A549 treated with AZD9567 at 1 μM for 4 hours (cell line): ENCODE data around the gene PIK3R3. TPM values are rescaled to one million over a fixed set of nuclear protein-coding genes. Genes with fewer than 3 reads are reported as not detected.

ENCODE experiments used
- total RNA-seq: library from RNA; stranded (reverse); fragments of 200-300 nt; extraction: Qiagen RNA extraction; gene quantifications from 5 replicates; pipeline ENCODE4 v1.2.3, GENCODE V29; 2022; ENCODE audit not compliant: insufficient read depth

PIK3R3 gene
- total RNA-seq, result 1.1 to 3.2 TPM (median 1.4 TPM) in 5 replicates

DNA sequence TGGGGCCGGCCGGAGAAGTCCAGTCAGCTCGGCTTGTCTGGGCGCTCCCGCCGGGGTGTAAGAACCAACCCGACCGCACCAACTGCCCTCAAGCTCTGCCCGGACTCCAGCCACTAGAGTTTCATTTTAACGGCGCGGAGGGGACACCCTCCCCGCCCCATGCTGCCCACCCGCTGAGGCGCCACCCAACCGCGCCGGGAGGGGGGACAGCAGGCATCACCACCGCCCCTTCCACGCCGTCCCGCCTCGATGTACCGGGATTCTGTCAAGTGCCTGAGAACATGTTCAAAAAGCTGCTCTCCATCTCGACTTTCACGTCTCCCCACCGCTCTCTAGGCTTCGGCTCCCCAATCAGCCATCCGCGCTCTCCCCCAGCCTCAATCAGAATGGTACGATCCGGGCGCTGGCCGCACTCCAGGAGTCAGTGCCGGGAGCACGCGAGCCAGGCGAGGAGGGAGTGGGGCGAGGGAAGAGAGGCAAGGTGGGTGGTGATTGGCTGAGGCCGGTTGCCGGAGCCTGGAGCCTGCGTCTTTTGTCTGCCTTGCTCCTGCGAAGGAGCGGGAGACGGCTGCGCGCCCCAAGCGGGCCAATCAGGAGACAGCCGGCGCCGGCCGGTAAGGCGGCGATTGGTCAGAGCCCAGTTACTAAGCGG lies at the start of gene PIK3R3:
Gene PIK3R3 (minus strand): TSS at position 101 of the 652 bp plus-strand sequence. CDS start 677 bp downstream, outside the sequence.

DNA sequence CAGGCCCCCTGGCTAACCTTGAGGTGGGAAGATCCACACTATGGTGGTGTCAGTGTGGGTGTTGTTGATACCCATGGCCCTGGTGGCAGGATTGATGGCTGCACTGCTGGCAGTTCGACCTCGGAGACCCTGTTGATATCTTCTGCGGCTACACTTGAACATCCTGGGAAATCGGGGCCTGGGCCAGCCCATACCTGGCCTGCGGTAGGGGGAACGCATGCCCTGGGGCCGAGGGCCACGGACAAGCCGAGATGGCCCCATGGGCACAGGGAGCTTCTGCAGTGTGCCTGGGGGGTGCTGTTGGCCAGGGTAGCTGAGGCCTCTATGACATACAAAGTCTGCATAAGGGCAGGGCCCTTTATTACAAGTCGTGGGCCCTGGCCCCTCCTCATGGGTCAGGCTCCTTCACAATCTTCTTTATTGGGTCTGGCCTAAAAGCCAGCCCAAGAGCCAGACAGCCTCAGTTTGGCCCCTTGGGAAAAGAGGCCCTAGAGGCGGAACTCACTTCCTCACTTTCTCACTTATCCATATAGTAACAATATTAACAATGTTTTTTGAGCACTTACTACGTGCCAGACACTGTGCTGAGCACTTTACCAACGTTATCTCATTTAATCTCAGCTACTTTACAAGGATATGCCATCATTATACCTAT lies 43.9 kb upstream of the PIK3R3 start, which contains the start of gene P3R3URF:
Gene P3R3URF (minus strand): TSS at position 278 of the 655 bp plus-strand sequence. CDS start 17 bp downstream, at position 261.

DNA sequence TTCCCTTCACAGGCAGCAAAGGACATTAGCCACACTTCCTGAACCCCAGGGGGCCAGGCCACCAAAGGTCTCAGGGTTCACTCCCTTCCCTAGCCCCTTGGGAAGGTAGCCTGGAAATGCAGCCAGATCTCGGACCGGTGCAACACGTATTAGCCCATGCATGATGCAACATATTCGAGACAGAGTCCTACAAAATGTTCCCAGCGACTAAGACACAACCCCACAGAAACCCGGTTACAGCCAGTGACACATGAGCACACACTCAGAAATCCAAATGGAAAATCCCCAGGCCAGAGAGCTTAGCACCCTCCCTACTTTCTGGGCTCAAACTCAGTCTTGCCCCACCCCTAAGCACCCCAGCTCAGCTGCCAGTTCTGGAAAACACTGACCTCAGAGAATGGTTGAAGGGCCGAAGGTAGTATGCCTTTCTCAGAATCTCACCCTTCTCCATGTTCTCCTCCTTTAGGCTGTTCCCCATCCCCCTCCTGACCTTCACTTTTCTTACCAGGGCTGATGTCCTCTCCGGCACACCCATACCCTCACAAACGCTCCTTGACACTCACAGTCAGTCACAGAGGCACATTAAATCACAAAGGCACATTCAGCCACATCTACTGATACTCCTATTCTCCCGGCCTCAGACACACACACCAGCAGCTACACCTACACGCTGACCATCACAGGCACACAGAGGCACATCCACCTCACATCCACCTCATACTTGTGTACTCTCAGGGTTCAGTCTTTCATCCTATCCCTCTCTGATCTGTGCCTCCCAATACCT lies 42.2 kb upstream of the PIK3R3 start, which contains the start of gene TSPAN1:
Gene TSPAN1 (plus strand): TSS at position 640 of the 784 bp plus-strand sequence. CDS start 6,021 bp downstream, outside the sequence.

Other genes with a start within 250 kb of the PIK3R3 start
- 2.2 to 5.4 TPM (median 2.4 TPM) in 5 replicates for gene TSPAN1, start 42.5 kb upstream of the PIK3R3 start, total RNA-seq
- not detected in 5 replicates for gene P3R3URF, start 43.9 kb upstream of the PIK3R3 start, total RNA-seq
- 28.7 to 48.3 TPM (median 43.6 TPM) in 5 replicates for gene POMGNT1, start 65.8 kb upstream of the PIK3R3 start, total RNA-seq
- gene LURAP1, start 70.7 kb upstream of the PIK3R3 start, total RNA-seq, result not detected in 5 replicates
- gene RAD54L, start 115.1 kb upstream of the PIK3R3 start, total RNA-seq, result 10.1 to 13.2 TPM (median 11.1 TPM) in 5 replicates
- gene LRRC41, start 171.0 kb upstream of the PIK3R3 start, total RNA-seq, result 42.1 to 43.9 TPM (median 43.7 TPM) in 5 replicates
- gene UQCRH, start 171.1 kb upstream of the PIK3R3 start, total RNA-seq, result 396 to 435 TPM (median 414 TPM) in 5 replicates
- 11.7 to 14.5 TPM (median 13.5 TPM) in 5 replicates for gene NSUN4, start 208.2 kb upstream of the PIK3R3 start, total RNA-seq